Uterus (tissue), 2 donors: ENCODE data around the gene CBARP.

Source experiments
- CTCF ChIP-seq, 4 experiments: fragments of 200-600 bp in 2 of 4; fragments of 450-650 bp in 2 of 4; sonication (generic) in 2 of 4; IDR thresholded peaks; one replicate each; pipeline ENCODE4 v1.5.1; 2016 to 2019; ENCODE audit warnings: antibody characterized with exemption in 4 of 4, mild to moderate bottlenecking in 2 of 4, moderate library complexity in 1 of 4
- POLR2A ChIP-seq, 2 donors: fragments of 450-650 bp; IDR thresholded peaks; one replicate each; pipeline ENCODE4 v1.6.1; 2016; ENCODE audit warnings: antibody characterized with exemption in 2 of 2, mild to moderate bottlenecking in 1 of 2, moderate library complexity in 1 of 2

GRCh38 chr19:1189419-1189818 is 48.4 kb downstream of the CBARP start:
- TF ChIP-seq CTCF (IDR thresholded peaks at IDR 0.05), result no peak
- no peak for TF ChIP-seq POLR2A (IDR thresholded peaks at IDR 0.05)
